ENCODE data around the gene WDR55. TPM values are rescaled to one million over a fixed set of nuclear protein-coding genes. Genes with fewer than 3 reads are reported as not detected.

Gene WDR55
- total and polyA plus RNA-seq, 2 of the 4 experiments (the other 2 are of a cell fraction) = 19.0 to 20.4 TPM

- TF ChIP-seq RCOR1 (IDR thresholded peaks at IDR 0.05; ENCODE audit: insufficient replicate concordance, low read length) (no peak), CEBPB (IDR thresholded peaks at IDR 0.05; ENCODE audit: low read depth, low read length) (no peak), MAZ (IDR thresholded peaks at IDR 0.05; ENCODE audit: borderline replicate concordance, low read depth, low read length) (no peak)
- Histone ChIP-seq H3K9me3 (ENCODE audit: control insufficient read depth, insufficient read depth, low read length) (no peaks in the 10 kb centered on the region), H3K9me1 (ENCODE audit: insufficient read depth, low read length) (peaks cover 4% of the 10 kb centered on the region; the same call in 1 of the 2 replicates), H4K8ac (ENCODE audit: low read depth in 2 of 2, low read length in 2 of 2) (no peak overlapping the region), H2BK20ac (ENCODE audit: low read depth, low read length) (no peak overlapping the region), H3K27ac (ENCODE audit: insufficient read depth, low read length) (no peak overlapping the region), H2AFZ (replicated peaks; ENCODE audit: low read length, poor library complexity) (no peak overlapping the region), H3K4me1 (ENCODE audit: control insufficient read depth, insufficient read depth, low read length) (no peaks in the 10 kb centered on the region; the same call in 1 of the 2 replicates), H3K56ac (ENCODE audit: extremely low read depth, insufficient read depth, low read length) (no peak overlapping the region), H2BK5ac (ENCODE audit: low read depth, low read length, poor library complexity, severe bottlenecking) (no peak overlapping the region), H4K20me1 (ENCODE audit: insufficient read depth, low read length) (peaks cover 3% of the 10 kb centered on the region; the same call in 1 of the 2 replicates), H3K9ac (ENCODE audit: low read depth, low read length) (no peak overlapping the region), H2AK9ac (replicated peaks; ENCODE audit: low read depth, low read length, poor library complexity) (no peak overlapping the region), H3K4me2 (ENCODE audit: low read depth, low read length) (no peak overlapping the region), H4K5ac (ENCODE audit: low read depth, low read length) (no peak overlapping the region; the same call in 1 of the 2 replicates), H3K79me1 (ENCODE audit: low read depth in 1 of 2, low read length in 2 of 2) (peaks cover 0 to 14% of the 10 kb centered on the region in 2 experiments; a peak in 1 of 4 replicates), H3K4ac (ENCODE audit: low read depth, low read length) (no peak overlapping the region), H4K91ac (ENCODE audit: insufficient read depth, low read depth, low read length) (no peak overlapping the region), H3K23ac (ENCODE audit: low read depth, low read length) (no peak overlapping the region), H3K14ac (replicated peaks; ENCODE audit: low read depth, low read length) (no peak overlapping the region), H3K18ac (ENCODE audit: low read depth, low read length) (no peak overlapping the region), H3K4me3 (ENCODE audit: insufficient read depth, low read depth, low read length) (no peak overlapping the region), H3K27me3 (ENCODE audit: control insufficient read depth, insufficient read depth, low read length) (no peaks in the 10 kb centered on the region), H2BK15ac (ENCODE audit: low read depth, low read length) (no peak overlapping the region), H2AK5ac (ENCODE audit: low read depth, low read length) (no peak overlapping the region), H2BK120ac (ENCODE audit: low read depth, low read length) (no peak overlapping the region), H3K36me3 (ENCODE audit: control insufficient read depth, insufficient read depth, low read length) (peaks cover 61% of the 10 kb centered on the region)
- ATAC-seq (ENCODE audit: low read depth) (no peak), DNase-seq (no peak)
- ChIA-PET CTCF (no interaction called here), POLR2A (ENCODE audit: unreplicated experiment) (no interaction called here)
- no TSS peak for BruUV-seq (replicated peaks)
- WGBS, 2 experiments (ENCODE audit: extremely low coverage in 2 of 2, insufficient read length in 1 of 2) = no CpG with 5 or more reads among the region's 2 CpGs
- in situ Hi-C loops (cut with MboI; ENCODE audit: low sequenced_read_pairs) = no loop called here
- dilution Hi-C loops (cut with HindIII; ENCODE audit: low sequenced_read_pairs, unreplicated experiment) = no loop called here
- intact Hi-C loops (cut with micrococcal nuclease) = no loop called here
These were observed 9.5 kb downstream of the WDR55 start for GRCh38 chr5:140674211-140674610.
